ENCODE data around the gene INCA1. TPM values are rescaled to one million over a fixed set of nuclear protein-coding genes. Genes with fewer than 3 reads are reported as not detected.

The INCA1 gene
- total and polyA plus RNA-seq, 7 donors, result 1.6 to 4.9 (median 3.8) TPM

DNA sequence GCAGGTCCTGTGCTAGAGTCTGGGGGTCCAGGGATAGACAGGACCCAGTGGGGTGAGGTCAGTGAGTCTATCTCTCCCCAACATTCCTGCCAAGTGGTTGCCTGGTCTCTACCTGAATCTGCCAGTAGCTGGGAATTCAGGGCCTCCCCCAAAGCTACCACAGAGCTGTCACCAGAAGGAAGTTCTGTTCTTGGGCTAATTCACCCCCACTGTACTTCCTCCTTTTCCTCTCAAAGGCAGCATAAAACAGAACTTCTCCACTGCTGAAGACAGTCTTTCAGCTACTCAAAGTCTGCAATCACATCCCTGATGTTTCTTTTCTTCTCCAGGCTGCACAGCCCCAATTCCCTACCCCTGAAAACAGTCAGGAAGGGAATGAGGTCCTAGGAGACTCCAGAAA is 18.6 kb downstream of the INCA1 start:
- peaks cover 11 to 91% of the 10 kb centered on the region in 2 donors for H3K36me3 ChIP-seq (ENCODE audit: insufficient read depth in 1 of 2, low read depth in 1 of 2)
- no peak overlapping the region for H3K4me3 ChIP-seq
- TF ChIP-seq, protein P1, sequence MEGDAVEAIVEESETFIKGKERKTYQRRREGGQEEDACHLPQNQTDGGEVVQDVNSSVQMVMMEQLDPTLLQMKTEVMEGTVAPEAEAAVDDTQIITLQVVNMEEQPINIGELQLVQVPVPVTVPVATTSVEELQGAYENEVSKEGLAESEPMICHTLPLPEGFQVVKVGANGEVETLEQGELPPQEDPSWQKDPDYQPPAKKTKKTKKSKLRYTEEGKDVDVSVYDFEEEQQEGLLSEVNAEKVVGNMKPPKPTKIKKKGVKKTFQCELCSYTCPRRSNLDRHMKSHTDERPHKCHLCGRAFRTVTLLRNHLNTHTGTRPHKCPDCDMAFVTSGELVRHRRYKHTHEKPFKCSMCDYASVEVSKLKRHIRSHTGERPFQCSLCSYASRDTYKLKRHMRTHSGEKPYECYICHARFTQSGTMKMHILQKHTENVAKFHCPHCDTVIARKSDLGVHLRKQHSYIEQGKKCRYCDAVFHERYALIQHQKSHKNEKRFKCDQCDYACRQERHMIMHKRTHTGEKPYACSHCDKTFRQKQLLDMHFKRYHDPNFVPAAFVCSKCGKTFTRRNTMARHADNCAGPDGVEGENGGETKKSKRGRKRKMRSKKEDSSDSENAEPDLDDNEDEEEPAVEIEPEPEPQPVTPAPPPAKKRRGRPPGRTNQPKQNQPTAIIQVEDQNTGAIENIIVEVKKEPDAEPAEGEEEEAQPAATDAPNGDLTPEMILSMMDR (IDR thresholded peaks at IDR 0.05), result no peak
- no peak for DNase-seq
- H3K27ac ChIP-seq, result no peak overlapping the region
- no peak for ATAC-seq
- H3K4me1 ChIP-seq, result peaks cover 15% of the 10 kb centered on the region
- no peaks in the 10 kb centered on the region for H3K9me3 ChIP-seq
- no peaks in the 10 kb centered on the region for H3K27me3 ChIP-seq (ENCODE audit: insufficient read depth in 3 of 3, low read length in 2 of 3)
- intact Hi-C loops (cut with DNase I), result no loop called here

DNA sequence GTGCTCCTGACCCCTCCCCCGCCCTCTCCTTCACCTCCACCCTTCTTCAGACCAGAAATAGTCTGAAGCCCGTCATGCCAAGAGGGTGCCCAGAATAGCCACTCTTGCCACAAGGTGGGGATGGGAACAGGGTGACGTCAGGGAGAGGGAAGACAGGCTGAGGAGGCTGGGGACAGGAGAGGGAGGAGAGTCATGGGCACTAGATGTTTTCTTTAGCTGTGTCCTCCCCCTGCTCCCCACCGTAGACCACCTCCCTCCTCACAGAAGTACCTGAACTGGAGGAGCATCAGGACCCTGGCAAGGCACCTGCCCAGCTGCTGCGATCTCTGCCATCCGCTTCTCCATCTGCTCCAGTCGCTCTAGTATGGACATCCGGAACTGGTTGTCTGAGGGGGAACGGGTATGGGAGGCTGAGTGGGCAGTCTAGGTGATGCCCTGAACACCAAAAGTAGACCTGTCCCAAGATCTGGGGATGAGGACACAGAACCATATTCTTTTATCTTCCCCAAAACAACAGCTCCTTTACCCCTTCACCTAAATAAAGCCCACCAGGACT is 23.1 kb downstream of the INCA1 start:
- Histone ChIP-seq H3K4me3 (peak overlapping the region; percentile 22), H3K4me1 (peaks cover 34% of the 10 kb centered on the region), H3K27me3 (ENCODE audit: insufficient read depth in 3 of 3, low read length in 2 of 3) (no peaks in the 10 kb centered on the region), H3K36me3 (ENCODE audit: insufficient read depth in 1 of 2, low read depth in 1 of 2) (peaks cover 9 to 92% of the 10 kb centered on the region in 2 donors), H3K27ac (peak overlapping the region; percentile 86), H3K9me3 (no peaks in the 10 kb centered on the region)
- ATAC-seq (peak; percentile 89 to 95 (median 94)), DNase-seq (peak; percentile 65 to 89)
- 27 to 54% (median 40%) methylated on average over 9 of the region's 9 CpGs for WGBS, 3 donors
- TF ChIP-seq, protein P1 (IDR thresholded peaks at IDR 0.05), result no peak
- intact Hi-C loops (cut with DNase I), result no loop called here

DNA sequence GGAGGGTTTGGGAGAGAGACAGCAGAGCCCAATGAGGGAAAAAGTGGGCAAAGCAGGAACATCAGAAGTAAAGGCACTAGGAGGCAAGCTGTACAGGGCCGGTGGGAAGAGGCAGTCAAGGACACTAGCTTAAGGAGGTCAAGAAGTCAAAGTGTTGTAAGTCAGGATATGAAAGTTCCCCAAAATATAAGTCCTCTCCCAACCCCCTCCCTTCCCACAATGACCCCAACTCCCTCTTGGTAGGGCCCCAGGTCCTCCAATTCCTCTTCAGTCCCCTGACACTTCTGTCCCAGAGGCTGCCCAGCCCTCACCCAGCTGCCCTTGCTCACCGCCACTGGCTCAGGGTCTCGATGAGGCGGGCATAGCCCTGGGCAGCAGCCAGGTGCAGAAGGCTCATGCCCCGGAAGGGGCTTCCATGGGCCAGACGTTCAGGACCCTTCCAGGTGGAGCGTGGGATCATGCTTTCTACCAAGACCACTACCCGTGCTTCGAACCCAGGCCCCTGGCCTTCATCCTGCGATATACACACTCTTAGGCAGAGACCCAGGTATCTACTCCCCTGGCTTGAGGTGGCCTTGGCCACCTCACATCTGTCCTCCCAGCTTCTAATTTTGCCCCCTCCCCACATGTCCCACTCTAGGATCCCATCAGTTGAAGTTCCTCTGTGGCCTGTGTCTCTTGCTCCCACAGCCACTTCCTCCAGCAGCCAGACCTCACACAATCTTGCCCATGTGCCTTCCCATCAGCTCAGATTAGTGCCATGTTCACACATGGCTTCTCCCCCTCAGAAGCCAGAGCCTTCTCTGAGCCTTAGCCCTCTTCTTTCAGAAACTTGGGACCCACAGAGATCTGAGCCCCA is 23.8 kb downstream of the INCA1 start:
- Histone ChIP-seq H3K36me3 (ENCODE audit: insufficient read depth in 1 of 2, low read depth in 1 of 2) (peaks cover 9 to 92% of the 10 kb centered on the region in 2 donors), H3K4me1 (peaks cover 41% of the 10 kb centered on the region), H3K9me3 (no peaks in the 10 kb centered on the region), H3K27ac (peak overlapping the region; percentile 86), H3K27me3 (ENCODE audit: insufficient read depth in 3 of 3, low read length in 2 of 3) (no peaks in the 10 kb centered on the region), H3K4me3 (peak overlapping the region; percentile 22)
- ATAC-seq, result peak in 2 of 4 donors; percentile 3 to 22
- no peak for DNase-seq
- TF ChIP-seq, protein P1 (IDR thresholded peaks at IDR 0.05), result no peak
- intact Hi-C loops (cut with DNase I), result no loop called here
- WGBS, 3 donors, result 76 to 83% (median 81%) methylated on average over 10 of the region's 10 CpGs

GRCh38 chr17:4972752-4973151 is 24.6 kb downstream of the INCA1 start:
- peak in 1 of 4 donors; percentile 9 for ATAC-seq
- peak overlapping the region; percentile 22 for H3K4me3 ChIP-seq
- peak in 1 of 2 donors; percentile 72 for DNase-seq
- peaks cover 43% of the 10 kb centered on the region for H3K4me1 ChIP-seq
- H3K9me3 ChIP-seq, result no peaks in the 10 kb centered on the region
- H3K27me3 ChIP-seq (ENCODE audit: insufficient read depth in 3 of 3, low read length in 2 of 3), result no peaks in the 10 kb centered on the region
- peaks cover 8 to 84% of the 10 kb centered on the region in 2 donors for H3K36me3 ChIP-seq (ENCODE audit: insufficient read depth in 1 of 2, low read depth in 1 of 2)
- 43 to 65% (median 45%) methylated on average over 10 to 12 of the region's 12 CpGs for WGBS, 3 donors
- TF ChIP-seq, protein P1 (IDR thresholded peaks at IDR 0.05), result no peak
- peak overlapping the region; percentile 86 for H3K27ac ChIP-seq
- intact Hi-C loops (cut with DNase I), result no loop called here
